Astrocyte (in vitro differentiated cells and primary cell): ENCODE measurements around the gene DYRK1A. TPM values are rescaled to one million over a fixed set of nuclear protein-coding genes. Genes with fewer than 3 reads are reported as not detected.

Experiments used
- DNase-seq: peaks from one replicate; pipeline ENCODE4 v3.0.0-alpha.2; 2010; ENCODE audit warnings: low read depth
- FAIRE-seq: peaks from 2 replicates; lab custom pipeline; 2011; peaks lifted over from hg19 to GRCh38; lab: Jason Lieb, UNC
- H2AFZ ChIP-seq: 2 replicates; pipeline ENCODE4 v1.6.0; 2012; ENCODE audit warnings: low read depth, low read length, inconsistent platforms
- H3K27ac ChIP-seq: 2 replicates; pipeline ENCODE4 v1.5.1; 2011; ENCODE audit warnings: low read depth, low read length, inconsistent platforms
- H3K27me3 ChIP-seq: 2 replicates; pipeline ENCODE4 v1.6.0; 2011; ENCODE audit warnings: low read length, inconsistent platforms; ENCODE audit not compliant: insufficient read depth
- H3K36me3 ChIP-seq: 2 replicates; pipeline ENCODE4 v1.5.1; 2011; ENCODE audit warnings: low read length, inconsistent platforms; ENCODE audit not compliant: insufficient read depth
- H3K4me1 ChIP-seq: 2 replicates; pipeline ENCODE4 v1.5.1; 2011; ENCODE audit warnings: low read length, inconsistent platforms; ENCODE audit not compliant: insufficient read depth
- H3K4me2 ChIP-seq: 2 replicates; pipeline ENCODE4 v1.6.0; 2012; ENCODE audit warnings: low read length, inconsistent platforms
- H3K4me3 ChIP-seq: 2 replicates; pipeline ENCODE4 v1.5.1; 2011; ENCODE audit warnings: low read depth, mild to moderate bottlenecking, low read length, inconsistent platforms; ENCODE audit not compliant: insufficient read depth
- H3K79me2 ChIP-seq: 2 replicates; pipeline ENCODE4 v1.6.0; 2012; ENCODE audit warnings: mild to moderate bottlenecking, low read length, inconsistent platforms; ENCODE audit not compliant: insufficient read depth
- H3K9ac ChIP-seq: 2 replicates; pipeline ENCODE4 v1.6.0; 2012; ENCODE audit warnings: mild to moderate bottlenecking, low read length, inconsistent platforms
- H3K9me3 ChIP-seq: 2 replicates; pipeline ENCODE4 v1.5.1; 2012; ENCODE audit warnings: low read depth, mild to moderate bottlenecking, low read length, inconsistent platforms; ENCODE audit not compliant: insufficient read depth
- H4K20me1 ChIP-seq: 2 replicates; pipeline ENCODE4 v1.6.0; 2012; ENCODE audit warnings: low read length, inconsistent platforms; ENCODE audit not compliant: insufficient read depth
- H3K27ac Mint-ChIP-seq: one replicate; pipeline ENCODE4 v1.8.0; 2021; ENCODE audit warnings: mild to moderate bottlenecking, mixed read lengths; ENCODE audit not compliant: unreplicated experiment
- H3K27me3 Mint-ChIP-seq: one replicate; pipeline ENCODE4 v1.8.0; 2021; ENCODE audit warnings: low read depth, mixed read lengths; ENCODE audit not compliant: unreplicated experiment
- H3K36me3 Mint-ChIP-seq: one replicate; pipeline ENCODE4 v1.8.0; 2021; ENCODE audit warnings: low read depth, mixed read lengths; ENCODE audit not compliant: unreplicated experiment
- H3K4me1 Mint-ChIP-seq: one replicate; pipeline ENCODE4 v1.8.0; 2021; ENCODE audit warnings: low read depth, mixed read lengths; ENCODE audit not compliant: unreplicated experiment
- H3K4me3 Mint-ChIP-seq: one replicate; pipeline ENCODE4 v1.8.0; 2021; ENCODE audit warnings: mild to moderate bottlenecking, moderate library complexity, mixed read lengths; ENCODE audit not compliant: unreplicated experiment
- H3K9me3 Mint-ChIP-seq: one replicate; pipeline ENCODE4 v1.8.0; 2021; ENCODE audit warnings: mild to moderate bottlenecking, mixed read lengths; ENCODE audit not compliant: unreplicated experiment
- CTCF ChIP-seq: IDR thresholded peaks from 2 replicates; pipeline ENCODE4 v1.5.1; 2011; ENCODE audit warnings: low read depth, mild to moderate bottlenecking, inconsistent platforms, low read length, moderate library complexity; ENCODE audit not compliant: insufficient read depth
- EZH2 ChIP-seq: IDR thresholded peaks from 2 replicates; pipeline ENCODE4 v1.6.1; 2012; ENCODE audit warnings: mild to moderate bottlenecking, low read length, inconsistent platforms; ENCODE audit not compliant: insufficient read depth
- total RNA-seq: library from RNA; stranded (reverse); gene quantifications from 2 replicates; pipeline ENCODE4 v1.2.1, GENCODE V29; 2021

DYRK1A gene
- total RNA-seq, 1 donor from 2014 or later, result 44.6 TPM

- FAIRE-seq (no peak), DNase-seq (no peak)
- H3K27ac Mint-ChIP-seq, result no peak overlapping the region
Observed at GRCh38 chr21:37496972-37497371, 130.4 kb downstream of the DYRK1A start.

GRCh38 chr21:37498664-37499063 lies 132.1 kb downstream of the DYRK1A start:
- no peak overlapping the region for H3K27ac Mint-ChIP-seq
- no peaks in the 10 kb centered on the region for H3K27me3 Mint-ChIP-seq
- H3K27me3 ChIP-seq, result no peaks in the 10 kb centered on the region
- no peaks in the 10 kb centered on the region for H3K9me3 ChIP-seq
- H3K4me1 Mint-ChIP-seq, result peaks cover 2% of the 10 kb centered on the region
- DNase-seq (no peak), FAIRE-seq (no peak)
- peaks cover 7% of the 10 kb centered on the region for H3K36me3 ChIP-seq
- no peaks in the 10 kb centered on the region for H3K9me3 Mint-ChIP-seq
- peaks cover 35% of the 10 kb centered on the region for H3K79me2 ChIP-seq
- no peak overlapping the region for H3K27ac ChIP-seq
- no peak for TF ChIP-seq CTCF
- TF ChIP-seq EZH2, result no peak
- H3K36me3 Mint-ChIP-seq, result peaks cover 7% of the 10 kb centered on the region
- H3K4me1 ChIP-seq, result no peaks in the 10 kb centered on the region
- H3K4me2 ChIP-seq, result no peak overlapping the region
- H4K20me1 ChIP-seq, result peaks cover 5% of the 10 kb centered on the region
- H3K9ac ChIP-seq, result no peak overlapping the region
- H2AFZ ChIP-seq, result no peak overlapping the region
- H3K4me3 ChIP-seq, result no peak overlapping the region
- no peak overlapping the region for H3K4me3 Mint-ChIP-seq

More at GRCh38 chr21:37496972-37497371, 130.4 kb downstream of the DYRK1A start:
- Histone ChIP-seq H3K27ac (no peak overlapping the region), H3K9ac (no peak overlapping the region), H3K4me1 (no peaks in the 10 kb centered on the region), H3K4me3 (no peak overlapping the region), H2AFZ (no peak overlapping the region), H3K36me3 (peaks cover 13% of the 10 kb centered on the region), H3K79me2 (peaks cover 20% of the 10 kb centered on the region), H3K4me2 (no peak overlapping the region), H4K20me1 (peaks cover 5% of the 10 kb centered on the region), H3K9me3 (no peaks in the 10 kb centered on the region), H3K27me3 (no peaks in the 10 kb centered on the region)
- H3K4me3 Mint-ChIP-seq, result no peak overlapping the region
- H3K27me3 Mint-ChIP-seq, result no peaks in the 10 kb centered on the region
- H3K36me3 Mint-ChIP-seq, result peaks cover 10% of the 10 kb centered on the region
- H3K9me3 Mint-ChIP-seq, result no peaks in the 10 kb centered on the region
- no peak for TF ChIP-seq EZH2
- peak; percentile 25 for TF ChIP-seq CTCF
- no peaks in the 10 kb centered on the region for H3K4me1 Mint-ChIP-seq

- Histone ChIP-seq H3K9ac (no peak overlapping the region), H3K79me2 (peaks cover 40% of the 10 kb centered on the region), H3K4me1 (peaks cover 4% of the 10 kb centered on the region), H3K4me3 (no peak overlapping the region), H3K27me3 (no peaks in the 10 kb centered on the region), H3K9me3 (no peaks in the 10 kb centered on the region), H3K36me3 (peaks cover 24% of the 10 kb centered on the region), H3K27ac (peak overlapping the region; percentile 50), H2AFZ (no peak overlapping the region), H3K4me2 (no peak overlapping the region), H4K20me1 (peaks cover 10% of the 10 kb centered on the region)
- no peak for TF ChIP-seq EZH2
- no peak for TF ChIP-seq CTCF
- H3K27ac Mint-ChIP-seq, result peak overlapping the region; percentile 5
- peaks cover 10% of the 10 kb centered on the region for H3K4me1 Mint-ChIP-seq
- FAIRE-seq, result no peak
- H3K9me3 Mint-ChIP-seq, result no peaks in the 10 kb centered on the region
- no peak overlapping the region for H3K4me3 Mint-ChIP-seq
- peaks cover 11% of the 10 kb centered on the region for H3K36me3 Mint-ChIP-seq
- H3K27me3 Mint-ChIP-seq, result no peaks in the 10 kb centered on the region
- DNase-seq, result no peak
Observed at GRCh38 chr21:37502947-37503346, 136.4 kb downstream of the DYRK1A start.
